GM19023 (cell line): ENCODE data around the gene FSIP1.

ENCODE experiments used
- ATAC-seq: cut with Tn5 transposase; IDR thresholded peaks from one replicate; pipeline ENCODE4 v1.9.1; 2021; ENCODE audit warnings: mild to moderate bottlenecking, moderate library complexity; ENCODE audit not compliant: unreplicated experiment

FSIP1 gene

DNA sequence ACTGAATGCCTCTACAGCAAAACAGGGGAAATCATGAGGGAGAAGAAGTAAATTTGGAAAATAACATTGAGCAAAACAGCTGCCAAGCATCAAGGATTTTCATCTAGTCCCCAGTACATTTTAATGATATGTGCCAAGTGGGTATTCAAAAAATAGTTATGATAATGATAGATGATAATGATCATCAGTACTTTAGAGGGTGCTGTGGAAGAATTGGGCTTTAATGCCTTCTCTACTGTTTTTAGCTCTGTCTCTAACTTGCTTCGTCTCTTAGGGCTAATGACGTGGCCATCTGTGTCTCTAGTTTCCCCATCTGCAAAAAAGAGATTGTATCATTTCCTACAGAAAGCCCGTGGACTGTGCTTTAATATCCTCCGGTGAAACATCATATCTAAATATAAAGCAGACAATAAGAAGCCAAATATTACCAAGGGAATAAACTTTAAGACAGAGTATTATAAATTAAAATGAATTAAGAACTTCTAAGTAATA, 10.2 kb upstream of the FSIP1 start:
- ATAC-seq, result no peak

DNA sequence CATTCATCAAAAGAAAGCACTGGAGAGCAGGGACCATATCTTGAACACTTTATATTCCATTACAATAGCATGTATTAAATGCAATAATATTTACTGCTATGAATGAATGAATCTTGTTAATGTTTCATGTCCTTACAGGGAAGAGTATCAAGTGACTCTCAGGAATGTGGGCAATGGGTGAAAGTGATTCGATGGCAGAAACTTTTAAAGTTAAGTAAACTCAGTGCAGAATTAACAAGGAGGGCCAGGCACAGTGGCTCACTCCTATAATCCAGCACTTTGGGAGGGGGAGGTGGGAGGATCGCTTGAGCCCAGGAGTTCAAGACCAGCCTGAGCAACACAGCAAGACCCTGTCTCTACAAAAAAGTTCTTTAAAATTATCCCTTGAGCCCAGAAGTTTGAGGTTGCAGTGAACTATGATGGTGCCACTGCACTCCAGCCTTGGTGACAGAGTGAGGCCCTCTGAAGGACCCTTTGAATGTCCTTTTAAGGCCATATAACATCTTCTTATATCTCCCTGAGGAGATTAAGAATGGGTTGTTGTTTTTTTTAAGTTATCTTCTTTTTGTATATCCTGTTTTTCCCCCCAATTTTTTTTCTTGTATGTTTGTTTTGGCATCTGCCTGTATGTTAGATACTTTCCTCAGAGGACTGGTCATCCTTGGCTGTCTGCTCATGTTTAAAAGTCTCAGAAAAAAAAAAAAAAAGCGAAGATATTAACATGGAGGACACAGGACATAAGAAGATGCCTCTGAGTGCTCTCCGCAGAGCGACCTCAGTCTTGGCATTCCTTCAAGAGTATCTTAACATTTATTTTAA, 9.6 kb upstream of the FSIP1 start:
- no peak for ATAC-seq

DNA sequence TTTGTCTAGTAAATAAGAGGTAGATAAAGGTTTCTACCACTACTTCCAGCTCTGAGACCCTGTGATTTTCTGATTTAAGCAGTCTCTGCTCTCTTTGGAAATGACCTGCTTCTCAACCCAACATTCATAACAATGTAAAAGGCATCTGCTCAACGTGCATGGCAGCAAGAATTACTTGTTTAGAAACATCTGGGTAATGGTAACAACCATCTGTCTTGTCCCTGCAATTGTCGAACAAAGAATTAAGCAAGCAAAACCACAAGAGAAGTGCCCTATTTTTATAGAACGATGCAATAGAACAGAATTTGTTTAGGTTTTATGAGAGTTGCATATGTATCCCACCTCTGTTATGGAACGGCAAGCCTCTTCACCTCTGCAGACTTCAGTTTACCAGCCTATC, 7.1 kb upstream of the FSIP1 start:
- no peak for ATAC-seq

DNA sequence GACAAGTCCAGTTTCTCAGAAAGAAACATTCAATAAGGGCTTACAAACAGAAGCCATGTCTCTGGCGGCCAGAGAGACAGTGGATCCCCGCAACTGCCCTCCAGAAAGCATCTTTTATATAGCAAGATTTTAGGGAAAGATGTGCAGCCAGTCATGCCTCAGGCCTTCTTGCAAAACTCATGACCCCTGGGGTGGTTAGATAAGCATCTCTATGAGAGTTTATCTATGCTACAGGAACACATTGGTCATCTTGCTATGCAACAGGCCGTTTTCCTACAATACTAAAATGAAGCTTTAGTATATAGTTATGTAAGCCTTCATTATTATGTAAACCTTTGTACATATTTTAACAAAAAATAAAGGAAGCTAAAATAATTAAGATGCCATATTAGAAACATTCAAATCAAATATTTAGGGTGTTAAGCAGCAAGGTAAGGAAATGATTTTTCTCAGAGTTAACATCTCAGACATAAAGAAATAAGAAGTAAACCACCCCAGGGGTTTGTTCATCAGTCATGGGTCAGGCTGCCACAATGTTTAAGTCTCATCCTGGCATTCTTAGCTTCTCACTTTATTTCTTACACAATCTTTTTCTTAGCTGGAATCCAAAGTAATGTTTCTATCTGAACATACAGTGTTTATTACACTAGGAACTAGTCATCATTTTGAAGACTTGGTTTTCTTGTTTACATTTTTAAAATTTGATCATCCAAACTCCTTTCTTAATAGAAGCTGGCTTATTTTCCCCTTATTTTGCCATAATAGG, 6.3 kb upstream of the FSIP1 start:
- no peak for ATAC-seq

DNA sequence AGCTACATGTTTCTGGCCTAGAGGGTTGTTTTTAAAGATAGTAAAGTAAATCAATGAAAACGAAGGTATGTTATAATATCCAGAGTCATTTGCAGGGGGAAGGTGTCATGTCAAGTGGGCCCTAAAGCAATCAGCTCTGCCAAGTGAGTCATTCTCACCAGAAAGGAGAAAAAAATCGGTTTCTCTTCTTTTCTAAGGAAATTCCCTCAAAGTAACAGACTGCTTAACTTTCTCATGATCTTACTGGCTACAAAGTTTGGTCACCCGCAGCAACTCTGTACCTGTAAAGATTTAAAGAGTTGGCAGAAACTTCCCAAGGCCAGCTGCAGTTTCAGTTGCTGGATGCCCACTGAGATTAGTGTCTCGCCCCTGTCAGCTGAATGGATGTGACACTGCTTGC, 5.5 kb upstream of the FSIP1 start:
- peak; percentile 56 for ATAC-seq

DNA sequence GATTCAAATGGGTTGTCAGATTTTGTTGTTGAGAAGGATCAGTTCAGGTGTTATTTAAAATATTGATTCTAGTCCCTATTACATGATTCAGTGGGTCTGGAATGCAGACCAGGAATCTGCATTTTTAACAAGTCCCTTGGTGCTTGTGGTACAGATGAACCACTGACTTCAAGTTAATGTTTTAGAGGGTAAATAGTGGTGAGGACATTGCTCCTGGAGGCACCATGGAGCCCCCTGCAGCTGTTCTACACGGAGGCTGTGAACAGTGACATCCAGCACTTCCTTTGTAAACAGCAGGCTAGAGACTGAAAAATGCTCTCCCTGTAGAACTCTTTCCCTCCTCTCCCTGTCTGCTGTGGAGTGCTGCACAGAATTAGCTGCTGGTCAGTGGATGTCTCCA, 4.8 kb upstream of the FSIP1 start:
- no peak for ATAC-seq

DNA sequence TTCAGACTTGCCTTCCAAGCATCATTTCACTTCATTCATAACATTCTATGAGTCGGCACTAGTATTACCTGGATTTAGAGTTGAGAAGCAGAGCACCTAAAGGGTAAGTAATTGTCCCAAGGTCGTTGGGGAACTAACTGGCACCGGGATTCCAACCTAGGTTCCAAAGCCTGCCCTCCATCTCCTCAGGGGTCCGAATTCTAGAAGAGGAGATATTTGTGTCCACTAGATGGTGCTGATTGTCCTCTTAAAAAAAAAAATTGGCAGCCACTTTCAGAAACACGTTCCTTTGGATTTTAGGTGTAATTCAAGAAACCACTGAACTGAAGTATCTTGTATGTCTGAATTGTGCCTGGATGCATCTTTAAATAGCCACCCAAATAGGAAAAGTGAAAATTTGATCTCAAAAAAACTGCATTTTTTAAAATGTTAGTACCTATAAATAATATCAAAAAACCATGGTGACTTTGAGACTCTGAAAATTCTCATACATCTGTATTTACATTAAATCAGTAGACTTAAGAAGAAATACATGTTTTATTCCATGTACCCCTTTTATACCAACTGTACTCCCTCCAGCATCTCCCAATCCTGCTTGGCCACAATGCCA, 3.9 kb upstream of the FSIP1 start:
- no peak for ATAC-seq

DNA sequence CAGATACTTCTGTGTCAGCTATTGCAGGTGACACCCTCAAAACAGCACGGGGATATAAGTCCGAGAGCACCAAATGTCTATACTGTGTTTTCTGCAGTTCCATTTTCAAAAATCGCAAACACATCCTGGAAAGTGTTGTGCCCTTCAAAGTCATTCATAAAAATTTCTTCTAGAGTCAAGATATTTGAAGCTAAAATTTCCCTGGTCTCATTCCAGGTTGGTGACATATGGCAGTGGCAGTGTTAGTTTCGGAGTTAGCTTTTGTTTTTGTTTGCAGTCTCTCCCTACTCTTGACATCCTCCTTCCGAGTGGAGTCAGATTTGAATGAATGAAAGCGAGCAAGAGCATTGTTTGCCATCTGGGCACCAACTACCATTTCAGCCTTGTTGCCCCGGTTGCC, 3.2 kb upstream of the FSIP1 start:
- ATAC-seq, result no peak

DNA sequence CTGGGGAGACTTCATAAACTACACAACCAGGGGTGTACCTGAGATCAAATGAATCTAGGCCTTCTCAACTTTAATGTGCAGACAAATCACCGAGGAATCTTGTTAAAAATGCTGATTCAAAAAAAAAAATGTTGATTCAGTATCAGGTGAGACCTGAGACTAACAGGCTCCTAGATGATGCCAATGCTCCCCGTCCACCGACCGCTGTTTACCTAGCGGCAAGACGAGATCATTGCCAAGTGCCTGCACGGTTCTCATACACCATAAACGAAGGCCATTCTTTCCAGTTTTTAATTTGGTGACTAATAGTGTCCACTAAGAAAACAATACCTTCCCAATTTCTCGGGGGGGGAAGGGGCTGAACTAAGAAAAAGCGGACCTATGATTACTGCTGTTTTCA, 2.5 kb upstream of the FSIP1 start:
- ATAC-seq, result no peak

DNA sequence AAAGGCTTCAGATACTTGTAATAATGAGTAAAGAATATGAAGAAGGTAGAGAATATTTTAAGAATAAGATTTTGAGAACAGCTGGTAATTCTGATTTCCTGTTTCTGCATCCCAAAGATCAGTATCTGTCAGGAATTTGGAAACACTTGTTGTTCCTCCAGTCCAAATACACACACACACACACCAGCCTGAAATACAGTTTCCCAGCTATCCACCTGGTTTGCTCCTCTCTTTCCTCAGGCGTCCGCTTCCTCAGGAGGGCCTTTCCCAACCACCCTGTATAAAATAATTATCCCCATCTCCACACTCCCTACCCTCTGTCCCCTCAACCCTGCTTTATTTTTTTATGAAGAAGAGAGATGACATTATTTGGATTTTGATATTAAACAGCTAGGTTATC, 2.0 kb upstream of the FSIP1 start:
- no peak for ATAC-seq

DNA sequence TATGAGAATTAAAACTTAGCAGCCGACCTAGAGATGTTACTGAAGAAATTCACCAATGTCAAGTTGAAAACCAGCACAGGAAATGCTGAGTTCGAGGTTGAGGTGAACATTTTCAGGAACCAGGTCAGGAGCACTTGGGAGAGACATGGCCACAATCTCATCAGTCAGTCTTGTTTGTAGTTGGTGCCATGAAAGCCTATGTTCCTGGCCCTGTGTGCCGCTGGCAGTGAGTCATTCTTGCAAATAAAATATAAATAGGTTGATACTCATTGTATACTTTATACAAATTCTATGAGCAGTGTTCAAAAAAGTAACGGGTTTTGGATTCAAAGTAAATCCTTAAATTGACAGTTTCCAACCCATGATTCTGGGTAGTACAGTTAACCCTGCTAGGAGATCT, 1.5 kb upstream of the FSIP1 start:
- ATAC-seq, result no peak

DNA sequence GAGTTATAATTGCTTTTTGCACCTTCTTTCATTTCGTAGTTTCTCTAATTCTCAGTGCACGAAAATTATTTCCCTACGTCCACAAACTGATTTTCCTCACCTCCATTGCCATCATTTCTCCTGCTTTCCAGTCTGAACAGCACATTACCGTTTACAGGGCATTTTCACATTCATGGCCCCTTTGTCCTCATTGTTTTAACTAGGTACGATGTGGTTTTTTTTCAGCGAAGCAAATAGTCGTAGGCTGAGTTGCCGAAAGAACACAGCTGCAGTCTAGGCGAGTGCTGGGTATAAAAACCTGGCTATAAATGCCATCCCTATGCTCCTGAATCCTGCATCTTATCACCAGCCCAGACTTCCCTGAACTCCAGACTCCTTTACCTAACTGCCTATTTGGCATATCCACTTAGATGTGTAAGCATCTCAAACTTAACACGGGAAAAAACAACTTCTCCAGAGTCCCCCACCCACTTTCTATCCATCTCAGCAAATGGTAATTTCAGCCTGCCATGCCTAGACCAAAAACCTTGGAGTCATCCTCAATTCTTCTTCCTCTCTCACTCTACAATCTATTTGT, 691 bp upstream of the FSIP1 start:
- ATAC-seq, result no peak

DNA sequence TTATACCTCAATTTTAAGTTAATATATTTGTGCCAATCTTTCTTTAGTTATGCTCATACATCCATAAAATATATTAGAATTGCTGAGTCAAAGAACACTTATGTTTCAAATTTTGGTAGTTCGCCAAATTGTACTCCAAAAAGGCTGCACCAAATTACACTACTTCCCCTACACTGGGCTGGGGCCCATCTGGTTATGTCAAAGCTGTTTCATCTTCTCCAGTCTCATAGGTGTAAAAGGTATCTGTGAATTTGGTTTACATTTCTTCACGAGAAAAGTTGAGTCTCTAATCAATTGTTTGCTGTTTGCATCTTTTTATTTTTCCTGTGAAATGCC, 706 bp downstream of the FSIP1 start:
- no peak for ATAC-seq

DNA sequence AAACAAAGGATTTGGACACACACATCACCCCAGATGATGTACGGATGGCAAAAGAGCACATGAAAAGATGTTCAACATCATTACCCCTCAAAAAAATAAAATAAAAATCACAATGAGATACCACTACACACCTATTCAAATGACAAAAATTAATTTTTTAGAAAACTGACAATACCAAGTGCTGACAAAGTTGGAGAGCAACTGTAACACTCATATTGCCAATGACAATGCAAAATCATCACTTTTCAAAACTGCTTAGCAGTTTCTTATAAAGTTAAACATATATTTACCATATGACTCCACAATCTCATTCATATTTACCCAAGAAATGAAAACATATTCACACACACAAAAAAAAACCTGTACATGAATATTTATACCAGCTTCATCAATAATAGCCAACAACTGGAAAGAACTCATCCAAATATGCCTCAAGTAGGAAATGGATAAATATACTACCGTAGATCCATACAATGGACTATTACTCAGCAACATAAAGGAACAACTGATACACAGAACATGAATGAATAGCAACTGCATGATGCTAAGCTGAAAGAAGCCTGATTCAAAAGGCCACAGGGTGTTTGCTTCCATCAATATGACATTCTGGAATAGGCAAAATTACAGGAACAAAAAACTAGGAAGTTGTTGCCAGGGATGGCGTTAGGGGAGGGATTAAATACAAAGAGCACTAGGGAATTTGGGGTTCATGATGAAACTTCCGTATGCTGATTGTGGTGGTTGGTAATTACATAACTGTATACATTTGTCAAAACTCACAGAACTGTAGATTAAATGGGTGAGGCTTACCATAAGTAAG, 1.3 kb downstream of the FSIP1 start:
- ATAC-seq, result no peak

DNA sequence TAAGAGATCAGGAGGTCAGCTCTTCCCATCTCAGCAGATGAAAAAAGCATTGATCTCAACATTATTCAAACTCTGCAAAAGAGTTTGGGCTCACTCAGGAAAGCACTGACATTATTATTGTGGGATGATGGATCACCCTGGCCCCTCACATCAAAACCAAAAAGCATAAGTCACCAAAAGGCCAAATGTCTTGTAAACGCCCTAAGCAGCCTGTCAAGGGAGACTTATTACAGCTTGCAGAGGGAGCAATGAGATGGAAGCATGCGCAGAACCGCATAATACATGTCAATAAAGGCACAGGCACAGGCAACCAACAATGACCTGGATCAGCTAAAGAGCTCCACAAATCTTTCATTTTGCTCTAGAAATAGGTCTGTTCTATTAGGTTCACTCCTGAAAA, 4.6 kb downstream of the FSIP1 start:
- ATAC-seq, result no peak

DNA sequence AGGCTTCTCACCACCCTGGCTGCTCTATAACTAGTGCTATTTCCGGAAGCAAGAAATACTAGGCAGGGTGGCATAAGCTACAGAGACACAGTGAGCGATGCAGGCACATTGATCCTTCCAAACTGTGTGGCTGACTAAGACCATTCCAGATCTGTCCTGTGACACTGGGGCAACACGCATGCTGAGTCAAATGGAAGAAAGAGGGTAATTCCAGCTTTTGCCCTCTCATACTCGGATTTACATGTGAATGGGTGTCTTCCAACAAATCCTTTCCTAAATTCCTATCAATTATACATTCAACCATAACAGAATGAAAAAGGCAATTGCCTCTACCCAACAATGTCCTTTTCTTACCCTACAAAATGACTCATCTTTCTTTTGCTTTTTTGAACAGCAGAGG, 5.1 kb downstream of the FSIP1 start:
- no peak for ATAC-seq

DNA sequence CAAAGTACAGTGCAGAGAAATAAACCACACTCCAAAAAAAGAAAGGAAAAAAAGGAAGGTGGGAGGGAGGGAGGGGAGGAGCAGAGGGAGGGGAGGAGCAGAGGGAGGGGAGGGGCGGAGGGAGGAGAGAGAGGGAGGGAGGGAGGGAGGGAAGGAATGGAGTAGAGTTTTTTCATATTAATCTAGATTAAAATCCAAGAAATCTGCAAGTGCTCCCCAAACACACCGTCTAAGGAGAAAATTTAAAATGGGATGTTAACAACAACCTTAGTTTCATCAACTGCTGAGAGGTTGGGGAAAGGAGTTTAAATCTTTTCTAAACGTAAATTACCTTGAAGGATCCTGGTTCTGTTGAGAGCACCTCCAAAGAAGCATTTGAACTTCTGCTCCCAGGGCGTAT, 6.6 kb downstream of the FSIP1 start:
- ATAC-seq, result no peak

DNA sequence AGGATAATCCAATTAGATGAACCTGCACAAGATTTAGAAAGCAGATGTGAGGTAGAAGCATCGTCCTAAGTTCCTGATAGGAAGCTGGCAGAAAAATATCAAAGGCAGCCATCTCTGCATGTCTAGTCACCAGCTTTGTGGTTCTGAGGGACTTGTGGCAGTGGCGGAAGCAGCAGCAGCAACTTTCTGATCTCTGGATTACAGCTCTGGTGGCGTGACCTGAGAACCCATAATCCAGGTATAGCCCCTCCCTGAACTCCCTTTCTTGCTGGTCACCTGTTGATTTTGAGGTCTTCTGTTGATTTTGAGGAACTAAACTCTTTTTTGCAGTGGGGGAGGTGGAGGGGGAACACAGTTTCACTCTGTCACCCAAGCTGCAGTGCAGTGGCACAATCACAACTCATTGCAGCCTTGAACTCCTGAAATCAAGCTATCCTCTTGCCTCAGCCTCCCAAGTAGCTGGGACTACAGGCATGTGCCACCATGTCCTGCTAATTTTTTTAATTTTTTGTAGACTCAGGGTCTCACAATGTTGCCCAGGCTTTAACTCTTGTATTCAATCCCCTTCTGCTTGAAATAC, 7.9 kb downstream of the FSIP1 start:
- ATAC-seq, result no peak

DNA sequence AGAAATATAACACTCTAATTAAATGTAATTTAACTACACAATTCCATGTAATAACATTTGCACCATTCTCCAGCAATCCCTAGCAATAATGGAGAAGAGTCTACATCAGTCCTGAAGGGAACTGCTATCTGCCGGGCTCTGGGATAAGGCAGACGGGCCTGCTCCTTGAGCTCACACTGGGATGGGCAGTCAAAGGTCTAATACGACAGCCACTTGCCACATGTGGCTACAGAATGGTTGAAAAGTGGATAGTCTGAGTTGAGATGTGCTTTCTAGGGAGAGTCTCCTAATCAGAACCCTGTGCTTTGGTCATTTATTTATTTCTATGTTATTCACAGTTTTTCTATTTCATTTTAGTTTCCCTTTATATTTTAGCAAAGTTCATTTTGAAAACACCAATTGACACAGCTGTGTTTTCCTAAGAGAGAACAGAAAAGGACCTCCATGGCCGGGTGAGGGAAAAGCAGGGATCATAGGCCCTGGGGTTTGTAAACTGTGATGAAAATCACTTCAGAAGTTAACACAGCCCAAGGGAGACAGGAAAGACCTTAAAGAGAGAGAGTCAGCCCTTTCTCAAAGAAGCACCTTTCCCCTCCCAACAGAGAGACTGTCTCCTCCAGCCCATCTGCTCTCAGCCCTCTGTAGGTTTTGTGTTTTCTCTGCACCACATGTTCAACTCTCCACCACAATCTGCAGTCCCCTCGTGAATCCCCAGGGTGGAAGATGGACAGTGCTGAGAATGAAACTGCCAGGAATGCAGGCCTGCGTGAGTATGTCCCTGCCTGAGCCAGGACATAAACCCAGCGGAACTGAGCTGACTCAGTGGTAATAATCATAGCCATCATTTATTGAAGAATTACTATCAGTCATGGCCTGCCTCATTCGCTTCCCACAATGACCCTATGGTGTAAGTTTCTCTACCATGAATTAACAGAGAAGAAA, 11.6 kb downstream of the FSIP1 start:
- ATAC-seq, result no peak
